K562 (cell line): Measurements from ENCODE around the gene SH3BP5. TPM values are rescaled to one million over a fixed set of nuclear protein-coding genes. Genes with fewer than 3 reads are reported as not detected.

Experiments
- AFF4 ChIP-seq: sonication (generic); formaldehyde crosslinking; IDR thresholded peaks from 2 replicates; pipeline ENCODE4 v1.8.0; 2023; ENCODE audit warnings: mild to moderate bottlenecking, missing genetic modification reagents
- CBFB ChIP-seq: sonication (generic); formaldehyde crosslinking; IDR thresholded peaks from 2 replicates; pipeline ENCODE4 v1.4.0; 2020; ENCODE audit warnings: mild to moderate bottlenecking, missing genetic modification reagents
- CEBPB ChIP-seq: fragments of 450-650 bp; IDR thresholded peaks from 2 replicates; pipeline ENCODE4 v1.6.1; 2016; ENCODE audit warnings: missing genetic modification characterization, missing compliant biosample characterization
- CHCHD3 ChIP-seq: fragments of 250-450 bp; sonication (Bioruptor Pico); IDR thresholded peaks from 2 replicates; pipeline ENCODE4 v2.1.2; 2022; ENCODE audit warnings: mild to moderate bottlenecking
- CHD1 ChIP-seq: fragments of 200-600 bp; sonication (generic); IDR thresholded peaks from one replicate; pipeline ENCODE4 v1.6.1; 2012; ENCODE audit warnings: mild to moderate bottlenecking, moderate library complexity, low read length, inconsistent platforms
- COPS2 ChIP-seq: fragments of 450-650 bp; conservative IDR thresholded peaks from 2 replicates; pipeline ENCODE4 v1.6.1; 2016; ENCODE audit warnings: mild to moderate bottlenecking, moderate library complexity
- FOXA1 ChIP-seq: fragments of 450-650 bp; IDR thresholded peaks from 2 replicates; pipeline ENCODE4 v1.6.1; 2016; ENCODE audit warnings: mild to moderate bottlenecking, borderline replicate concordance
- HNRNPLL ChIP-seq: fragments of 200-400 bp; formaldehyde crosslinking; IDR thresholded peaks from 2 replicates; pipeline ENCODE4 v1.6.1; 2017; ENCODE audit warnings: low read length, low read depth, mild to moderate bottlenecking; ENCODE audit not compliant: poor library complexity, severe bottlenecking
- IRF2 ChIP-seq: sonication (generic); formaldehyde crosslinking; IDR thresholded peaks from 2 replicates; pipeline ENCODE4 v1.8.1; 2022; ENCODE audit warnings: mild to moderate bottlenecking, missing genetic modification reagents
- JUN ChIP-seq, 2 experiments: sonication (generic) in 1 of 2; formaldehyde crosslinking in 1 of 2; IDR thresholded peaks; 2 replicates each; pipeline versions ENCODE4 v1.6.1 to v1.8.0; 2012 to 2022; ENCODE audit warnings: borderline replicate concordance in 2 of 2, mild to moderate bottlenecking in 2 of 2, improper control_type of control experiment in 1 of 2, low read depth in 1 of 2, low read length in 1 of 2, missing genetic modification reagents in 1 of 2
- KLF10 ChIP-seq: fragments of 250-450 bp; sonication (Bioruptor Pico); IDR thresholded peaks from 2 replicates; pipeline ENCODE4 v1.6.1; 2021; ENCODE audit warnings: matching md5 sums
- MAFF ChIP-seq: IDR thresholded peaks from 2 replicates; pipeline ENCODE4 v1.6.1; 2012; ENCODE audit warnings: low read length, improper control_type of control experiment
- SMARCC2 ChIP-seq: fragments of 450-650 bp; IDR thresholded peaks from 2 replicates; pipeline ENCODE4 v1.6.1; 2017; ENCODE audit warnings: antibody characterized with exemption, moderate library complexity, mild to moderate bottlenecking, low read depth
- SMC3 ChIP-seq: conservative IDR thresholded peaks from 2 replicates; pipeline ENCODE4 v1.6.1; 2011; ENCODE audit warnings: low read depth, low read length, improper control_type of control experiment; ENCODE audit not compliant: insufficient read depth
- STAT6 ChIP-seq: sonication (generic); formaldehyde crosslinking; IDR thresholded peaks from 2 replicates; pipeline ENCODE4 v1.8.1; 2023; ENCODE audit warnings: mild to moderate bottlenecking, missing genetic modification reagents
- ZBED1 ChIP-seq: IDR thresholded peaks from 2 replicates; pipeline ENCODE4 v1.6.1; 2014
- ZNF589 ChIP-seq: fragments of 200-800 bp; sonication (Bioruptor generic); IDR thresholded peaks from 2 replicates; pipeline ENCODE4 v1.6.1; 2016; ENCODE audit warnings: low read depth, missing genetic modification characterization, missing compliant biosample characterization
- ZNF655 ChIP-seq: fragments of 250-450 bp; sonication (Bioruptor Pico); IDR thresholded peaks from 2 replicates; pipeline ENCODE4 v1.5.0; 2021
- ZNF766 ChIP-seq: fragments of 200-800 bp; sonication (Bioruptor generic); conservative IDR thresholded peaks from 2 replicates; pipeline ENCODE4 v1.6.1; 2016; ENCODE audit warnings: missing genetic modification characterization, missing compliant biosample characterization
- polyA plus RNA-seq, 8 experiments: library from polyadenylated mRNA; depleted of rRNA in 4 of 8; stranded (reverse) in 5 of 8; unstranded in 3 of 8; fragments of >200 nt; fragmentation: Nextera tagmentation in 2 of 8; fragmentation: Illumina TruSeq in 1 of 8; extraction: Ambion mirVana in 2 of 8; extraction: Trizol in 1 of 8; gene quantifications; 2 replicates each; pipeline versions ENCODE4 v1.2.1 to v1.2.3, GENCODE V29; 2011 to 2014; ENCODE audit warnings: inconsistent platforms in 1 of 8, missing spikeins in 1 of 8
- total RNA-seq, 7 experiments: library from RNA; depleted of rRNA in 6 of 7; stranded (reverse); fragments of >200 nt in 6 of 7; fragmentation: Illumina TruSeq in 2 of 7; extraction: Trizol in 2 of 7; gene quantifications; 2 replicates each; pipeline versions ENCODE4 v1.2.1 to v1.2.3, GENCODE V29; 2011 to 2021; ENCODE audit warnings: low replicate concordance in 1 of 7

Gene SH3BP5
- total and polyA plus RNA-seq, 9 of the 15 experiments (the other 6 are each of a cell fraction or from before 2014, with no cell fraction given), result 2.9 to 29.0 (median 14.9) TPM

GRCh38 chr3:15206662-15207576 lies 125.5 kb downstream of the SH3BP5 start (continued):
- TF ChIP-seq JUN (IDR thresholded peaks at IDR 0.05; ENCODE audit: borderline replicate concordance, low read depth, low read length), result no peak
- 0 out of 2 replicates have a peak, but pooled peaks have one; percentile 30 for TF ChIP-seq JUN (CRISPR knock-in tag; IDR thresholded peaks at IDR 0.05; ENCODE audit: borderline replicate concordance)
- TF ChIP-seq CHCHD3, result no peak
- no peak for TF ChIP-seq CBFB (CRISPR knock-in tag)
- TF ChIP-seq HNRNPLL, result peak; percentile 23
- TF ChIP-seq COPS2, result no peak
- TF ChIP-seq KLF10 (CRISPR knock-in tag), result no peak
- TF ChIP-seq STAT6 (CRISPR knock-in tag), result no peak
- TF ChIP-seq IRF2 (CRISPR knock-in tag), result no peak
- TF ChIP-seq ZNF766, result no peak; the same call in 1 of the 2 replicates
- TF ChIP-seq SMC3, result no peak
- TF ChIP-seq ZNF655 (CRISPR knock-in tag), result no peak
- TF ChIP-seq FOXA1, result no peak
- no peak for TF ChIP-seq SMARCC2
- TF ChIP-seq MAFF, result no peak
- 0 out of 2 replicates have a peak, but pooled peaks have one; percentile 14 for TF ChIP-seq CEBPB (tag)
- no peak for TF ChIP-seq ZNF589 (CRISPR knock-in tag)
- TF ChIP-seq ZBED1, result no peak
- TF ChIP-seq CHD1, result no peak
- TF ChIP-seq AFF4 (CRISPR knock-in tag), result no peak
